SK-N-SH (cell line): ENCODE measurements around the gene DPPA2. TPM values are rescaled to one million over a fixed set of nuclear protein-coding genes. Genes with fewer than 3 reads are reported as not detected.

Source experiments
- CTCF ChIA-PET: fragments of 300-600, 350-600 bp; formaldehyde crosslinking; extraction: SDS; loops from one replicate; lab custom pipeline; 2021; lab: Yijun Ruan, JAX
- POLR2A ChIA-PET: fragments of 350-600 bp; sonication (Branson Sonifier 250); formaldehyde crosslinking; extraction: SDS; loops from one replicate; lab custom pipeline; 2020; ENCODE audit warnings: antibody characterized with exemption, inconsistent platforms; lab: Yijun Ruan, JAX
- DNase-seq: peaks from one replicate; pipeline ENCODE4 v3.0.0; 2012
- H2AFZ ChIP-seq: fragments of 200-600 bp; sonication (generic); 2 replicates; pipeline ENCODE4 v1.8.1; 2016; ENCODE audit warnings: antibody characterized with exemption, mild to moderate bottlenecking, low read depth
- H3F3A ChIP-seq: fragments of 200-600 bp; sonication (generic); replicated peaks from 2 replicates; pipeline ENCODE3; 2016; ENCODE audit warnings: antibody characterized with exemption, mild to moderate bottlenecking; ENCODE audit not compliant: insufficient read depth
- H3K27ac ChIP-seq, 2 experiments: fragments of 200-500 bp in 1 of 2; fragments of 200-600 bp in 1 of 2; sonication (Bioruptor generic) in 1 of 2; sonication (generic), shearing (Covaris generic) in 1 of 2; 2 replicates each; pipeline versions ENCODE4 v1.5.1 to v1.6.1; 2014 to 2016; ENCODE audit warnings: low read depth in 2 of 2, inconsistent platforms in 1 of 2, low read length in 1 of 2, mild to moderate bottlenecking in 1 of 2, mixed read lengths in 1 of 2
- H3K27me3 ChIP-seq: fragments of 200-600 bp; sonication (generic), shearing (Covaris generic); 2 replicates; pipeline ENCODE4 v1.6.1; 2016; ENCODE audit warnings: mixed run types; ENCODE audit not compliant: insufficient read depth
- H3K36me3 ChIP-seq, 2 experiments: fragments of 200-500 bp in 1 of 2; fragments of 200-600 bp in 1 of 2; sonication (Bioruptor generic) in 1 of 2; sonication (generic) in 1 of 2; replicated peaks in 1 of 2; 2 replicates each; pipeline versions ENCODE3 to v1.5.1; 2014 to 2016; ENCODE audit warnings: low read length in 1 of 2, mild to moderate bottlenecking in 1 of 2; ENCODE audit not compliant: insufficient read depth in 2 of 2, control insufficient read depth in 1 of 2
- H3K4me1 ChIP-seq, 2 experiments: fragments of 200-500 bp in 1 of 2; fragments of 200-600 bp in 1 of 2; sonication (Bioruptor generic) in 1 of 2; sonication (generic), shearing (Covaris generic) in 1 of 2; 2 replicates each; pipeline versions ENCODE4 v1.5.1 to v1.6.1; 2014 to 2016; ENCODE audit warnings: low read depth in 1 of 2, low read length in 1 of 2, mixed run types in 1 of 2; ENCODE audit not compliant: insufficient read depth in 2 of 2, control insufficient read depth in 1 of 2
- H3K4me2 ChIP-seq: fragments of 200-600 bp; sonication (generic), shearing (Covaris generic); 2 replicates; pipeline ENCODE4 v1.6.1; 2017; ENCODE audit warnings: mixed run types
- H3K4me3 ChIP-seq, 2 experiments: fragments of 200-500 bp in 1 of 2; fragments of 200-600 bp in 1 of 2; sonication (Bioruptor generic) in 1 of 2; sonication (generic), shearing (Covaris generic) in 1 of 2; 2 replicates each; pipeline versions ENCODE4 v1.5.1 to v1.8.1; 2014 to 2016; ENCODE audit warnings: low read depth in 2 of 2, inconsistent platforms in 1 of 2, low read length in 1 of 2, mild to moderate bottlenecking in 1 of 2, mixed read lengths in 1 of 2, moderate library complexity in 1 of 2
- H3K79me2 ChIP-seq: fragments of 200-600 bp; sonication (generic); 2 replicates; pipeline ENCODE4 v1.8.1; 2017; ENCODE audit warnings: mild to moderate bottlenecking; ENCODE audit not compliant: insufficient read depth
- H3K9ac ChIP-seq: fragments of 200-600 bp; sonication (generic); 2 replicates; pipeline ENCODE4 v1.6.1; 2017; ENCODE audit warnings: mixed run types
- H3K9me2 ChIP-seq: fragments of 200-600 bp; sonication (generic); 2 replicates; pipeline ENCODE4 v1.6.1; 2017; ENCODE audit warnings: mixed run types
- H3K9me3 ChIP-seq: fragments of 200-600 bp; sonication (generic); 2 replicates; pipeline ENCODE4 v1.6.1; 2017; ENCODE audit warnings: mixed run types, mild to moderate bottlenecking, moderate library complexity
- H4K20me1 ChIP-seq: fragments of 200-600 bp; sonication (generic); 2 replicates; pipeline ENCODE4 v1.6.1; 2017; ENCODE audit warnings: mild to moderate bottlenecking, mixed run types; ENCODE audit not compliant: insufficient read depth
- EP300 ChIP-seq, 2 experiments: IDR thresholded peaks; 2 replicates each; pipeline versions ENCODE4 v1.4.0 to v1.6.1; 2012; ENCODE audit warnings: borderline replicate concordance in 1 of 2, low read depth in 1 of 2, low read length in 1 of 2
- EZH2phosphoT487 ChIP-seq: fragments of 200-600 bp; sonication (generic); IDR thresholded peaks from 2 replicates; pipeline ENCODE4 v1.6.1; 2017; ENCODE audit warnings: low read depth, mixed run types, mild to moderate bottlenecking, antibody characterized with exemption, moderate library complexity, borderline replicate concordance
- FOSL2 ChIP-seq: IDR thresholded peaks from 2 replicates; pipeline ENCODE4 v1.4.0; 2012; ENCODE audit warnings: low read depth, mild to moderate bottlenecking, moderate library complexity, borderline replicate concordance
- FOXJ3 ChIP-seq: sonication (generic); formaldehyde crosslinking; IDR thresholded peaks from 2 replicates; pipeline ENCODE4 v1.5.1; 2020; ENCODE audit warnings: mild to moderate bottlenecking, missing genetic modification reagents
- FOXM1 ChIP-seq: IDR thresholded peaks from 2 replicates; pipeline ENCODE4 v1.4.0; 2012; ENCODE audit warnings: low read depth, mild to moderate bottlenecking
- MEF2A ChIP-seq: IDR thresholded peaks from 2 replicates; pipeline ENCODE4 v1.4.0; 2012; ENCODE audit warnings: low read depth, borderline replicate concordance
- MXI1 ChIP-seq: IDR thresholded peaks from 2 replicates; pipeline ENCODE4 v1.6.1; 2012; ENCODE audit warnings: mild to moderate bottlenecking, low read depth, low read length, improper control_type of control experiment
- NRF1 ChIP-seq: IDR thresholded peaks from 2 replicates; pipeline ENCODE4 v1.6.1; 2012; ENCODE audit warnings: low read depth, mild to moderate bottlenecking, low read length
- PBX3 ChIP-seq: IDR thresholded peaks from 2 replicates; pipeline ENCODE4; 2012
- POLR2AphosphoS5 ChIP-seq: IDR thresholded peaks from 2 replicates; pipeline ENCODE4 v1.6.1; 2012; ENCODE audit warnings: low read depth, low read length
- REST ChIP-seq: IDR thresholded peaks from 2 replicates; pipeline ENCODE4 v1.6.1; 2012; ENCODE audit warnings: mild to moderate bottlenecking, low read depth, low read length, moderate library complexity
- RFX5 ChIP-seq: IDR thresholded peaks from 2 replicates; pipeline ENCODE4 v1.6.1; 2012; ENCODE audit warnings: mild to moderate bottlenecking, improper control_type of control experiment, low read length
- RXRA ChIP-seq: IDR thresholded peaks from 2 replicates; pipeline ENCODE4 v1.4.0; 2012; ENCODE audit warnings: low read depth, mild to moderate bottlenecking, borderline replicate concordance
- SIN3A ChIP-seq: IDR thresholded peaks from 2 replicates; pipeline ENCODE4 v1.6.1; 2012; ENCODE audit warnings: low read depth, mild to moderate bottlenecking, low read length, moderate library complexity, borderline replicate concordance
- TAF1 ChIP-seq: IDR thresholded peaks from 2 replicates; pipeline ENCODE4 v1.6.1; 2012; ENCODE audit warnings: low read depth, mild to moderate bottlenecking, low read length, moderate library complexity, borderline replicate concordance
- TCF12 ChIP-seq: IDR thresholded peaks from 2 replicates; pipeline ENCODE4 v1.4.0; 2012
- USF2 ChIP-seq: fragments of 150-350 bp; IDR thresholded peaks from 2 replicates; pipeline ENCODE4 v1.6.1; 2017; ENCODE audit warnings: antibody characterized with exemption, low read length, low read depth, borderline replicate concordance
- ZBTB33 ChIP-seq: IDR thresholded peaks from 2 replicates; pipeline ENCODE4 v1.4.0; 2012; ENCODE audit warnings: low read depth, borderline replicate concordance
- WGBS: methylation state at CpG from one replicate; pipeline ENCODE4 v1.1.6; 2017; ENCODE audit warnings: low lambda C conversion rate; 5-methylcytosine and 5-hydroxymethylcytosine counted together
- polyA plus RNA-seq, 3 experiments: library from polyadenylated mRNA; depleted of rRNA; stranded (reverse); fragments of >200 nt; gene quantifications; 2 replicates each; pipeline ENCODE4 v1.2.3, GENCODE V29; 2012

Gene DPPA2
- polyA plus RNA-seq, 1 of the 3 experiments (the other 2 are of a cell fraction) = not detected

- no peak for TF ChIP-seq RXRA
- TF ChIP-seq SIN3A = no peak
Observed at GRCh38 chr3:109254770-109255169, 61.5 kb downstream of the DPPA2 start (continued).

- ChIA-PET CTCF (no interaction called here), POLR2A (no interaction called here)
- WGBS = 54% methylated on average over 3 of the region's 3 CpGs
- H3K9ac ChIP-seq = no peak overlapping the region
- no peaks in the 10 kb centered on the region for H3K79me2 ChIP-seq
- no peaks in the 10 kb centered on the region for H4K20me1 ChIP-seq
- H3K9me3 ChIP-seq = no peaks in the 10 kb centered on the region
- H3K4me1 ChIP-seq = peaks cover 0 to 5% of the 10 kb centered on the region in 2 experiments; a peak in 1 of 4 replicates
- no peak overlapping the region for H3K4me3 ChIP-seq
- no peak overlapping the region for H2AFZ ChIP-seq
- no peaks in the 10 kb centered on the region for H3K9me2 ChIP-seq
- DNase-seq = no peak
- no peaks in the 10 kb centered on the region for H3K27me3 ChIP-seq
- no peaks in the 10 kb centered on the region for H3F3A ChIP-seq
- TF ChIP-seq NRF1 (no peak), REST (no peak), FOXJ3 (no peak), PBX3 (no peak), MXI1 (no peak), FOXM1 (no peak), POLR2AphosphoS5 (no peak), ZBTB33 (no peak), FOSL2 (no peak), MEF2A (no peak), EZH2phosphoT487 (no peak), RFX5 (no peak), EP300 (IDR thresholded peaks at IDR 0.05; ENCODE audit: borderline replicate concordance in 1 of 2, low read depth in 1 of 2, low read length in 1 of 2) (no peak), USF2 (no peak), TAF1 (no peak), TCF12 (no peak)
- H3K27ac ChIP-seq = no peak overlapping the region
- no peak overlapping the region for H3K4me2 ChIP-seq
- no peaks in the 10 kb centered on the region for H3K36me3 ChIP-seq
Observed at GRCh38 chr3:109252641-109253040, 63.7 kb downstream of the DPPA2 start.
